SK-N-SH treated with all-trans-retinoic acid at 6 μM for 48 hours (cell line): ENCODE measurements around the gene TSPAN33.

Experiments used
- ATAC-seq: fragments of 200-7000 bp; cut with Tn5 transposase; 3 replicates; pipeline ENCODE4 v1.9.1; 2020; ENCODE audit warnings: mild to moderate bottlenecking, moderate library complexity
- ARNTL ChIP-seq: fragments of 450-650 bp; formaldehyde crosslinking; IDR thresholded peaks from 2 replicates; pipeline ENCODE4 v1.5.0; 2020; ENCODE audit warnings: low read depth, mild to moderate bottlenecking, moderate library complexity, borderline replicate concordance
- BACH2 ChIP-seq: fragments of 250-450 bp; sonication (Bioruptor Pico); IDR thresholded peaks from 2 replicates; pipeline ENCODE4 v1.9.0; 2021; ENCODE audit warnings: mild to moderate bottlenecking, borderline replicate concordance
- CSRNP3 ChIP-seq: fragments of 250-450 bp; sonication (Bioruptor Pico); IDR thresholded peaks from 2 replicates; pipeline ENCODE4 v1.5.1; 2021; ENCODE audit warnings: mild to moderate bottlenecking, moderate library complexity
- ESRRG ChIP-seq: fragments of 250-450 bp; sonication (Bioruptor Pico); IDR thresholded peaks from 2 replicates; pipeline ENCODE4 v1.6.1; 2021; ENCODE audit warnings: mild to moderate bottlenecking
- GLIS3 ChIP-seq: fragments of 250-450 bp; sonication (Bioruptor Pico); IDR thresholded peaks from 2 replicates; pipeline ENCODE4 v1.5.0; 2020; ENCODE audit warnings: mild to moderate bottlenecking, moderate library complexity
- ISL1 ChIP-seq: fragments of 250-450 bp; sonication (Bioruptor Pico); IDR thresholded peaks from 2 replicates; pipeline ENCODE4 v2.1.2; 2022; ENCODE audit warnings: mild to moderate bottlenecking, moderate library complexity
- OSR1 ChIP-seq: fragments of 250-450 bp; sonication (Bioruptor Pico); IDR thresholded peaks from 2 replicates; pipeline ENCODE4 v1.8.0; 2022; ENCODE audit warnings: moderate library complexity, mild to moderate bottlenecking, inconsistent platforms
- PATZ1 ChIP-seq: fragments of 250-450 bp; sonication (Bioruptor Pico); IDR thresholded peaks from 2 replicates; pipeline ENCODE4 v1.8.0; 2020; ENCODE audit warnings: mild to moderate bottlenecking, moderate library complexity, borderline replicate concordance
- POU6F1 ChIP-seq: fragments of 250-450 bp; sonication (Bioruptor Pico); IDR thresholded peaks from 2 replicates; pipeline ENCODE4 v1.8.0; 2021; ENCODE audit warnings: low read depth, mild to moderate bottlenecking, moderate library complexity, borderline replicate concordance
- PPARA ChIP-seq: fragments of 250-450 bp; sonication (Bioruptor Pico); IDR thresholded peaks from 2 replicates; pipeline ENCODE4 v1.5.0; 2020; ENCODE audit warnings: mild to moderate bottlenecking, borderline replicate concordance
- RARB ChIP-seq: fragments of 250-450 bp; sonication (Bioruptor Pico); IDR thresholded peaks from 2 replicates; pipeline ENCODE4 v1.8.0; 2021; ENCODE audit warnings: mild to moderate bottlenecking, moderate library complexity
- SNAI2 ChIP-seq: fragments of 250-450 bp; sonication (Bioruptor Pico); IDR thresholded peaks from 2 replicates; pipeline ENCODE4 v1.5.0; 2020; ENCODE audit warnings: mild to moderate bottlenecking, moderate library complexity
- TCF4 ChIP-seq: fragments of 250-450 bp; sonication (Bioruptor Pico); IDR thresholded peaks from 2 replicates; pipeline ENCODE4 v1.8.0; 2021; ENCODE audit warnings: mild to moderate bottlenecking, moderate library complexity, borderline replicate concordance
- TOX ChIP-seq: fragments of 250-450 bp; sonication (Bioruptor Pico); IDR thresholded peaks from 2 replicates; pipeline ENCODE4 v1.8.0; 2021; ENCODE audit warnings: mild to moderate bottlenecking, moderate library complexity, borderline replicate concordance
- ZC3H10 ChIP-seq: fragments of 250-450 bp; sonication (Bioruptor Pico); IDR thresholded peaks from 2 replicates; pipeline ENCODE4 v1.5.1; 2021; ENCODE audit warnings: mild to moderate bottlenecking, moderate library complexity
- ZFP3 ChIP-seq: fragments of 250-450 bp; sonication (Bioruptor Pico); IDR thresholded peaks from 2 replicates; pipeline ENCODE4 v1.5.0; 2020; ENCODE audit warnings: mild to moderate bottlenecking, moderate library complexity
- ZFP30 ChIP-seq: fragments of 450-650 bp; formaldehyde crosslinking; IDR thresholded peaks from 2 replicates; pipeline ENCODE4 v1.5.0; 2022; ENCODE audit warnings: mild to moderate bottlenecking, moderate library complexity
- ZNF565 ChIP-seq: fragments of 450-650 bp; formaldehyde crosslinking; conservative IDR thresholded peaks from 2 replicates; pipeline ENCODE4 v1.5.0; 2020; ENCODE audit warnings: low read depth, mild to moderate bottlenecking, moderate library complexity
- ZNF8 ChIP-seq: fragments of 450-650 bp; formaldehyde crosslinking; IDR thresholded peaks from 2 replicates; pipeline ENCODE4 v1.5.0; 2020; ENCODE audit warnings: mild to moderate bottlenecking, moderate library complexity

Gene TSPAN33

GRCh38 chr7:129157651-129158050, 13.1 kb downstream of the TSPAN33 start:
- ATAC-seq = no peak
- no peak for TF ChIP-seq CSRNP3
- no peak for TF ChIP-seq OSR1 (CRISPR knock-in tag)
- no peak for TF ChIP-seq ESRRG (CRISPR knock-in tag)
- TF ChIP-seq PPARA (CRISPR knock-in tag) = no peak
- no peak for TF ChIP-seq RARB (CRISPR knock-in tag)
- no peak for TF ChIP-seq ISL1 (CRISPR knock-in tag)
- no peak for TF ChIP-seq GLIS3
- no peak for TF ChIP-seq ZNF565
- TF ChIP-seq ZFP3 (CRISPR knock-in tag) = no peak
- no peak for TF ChIP-seq ARNTL (CRISPR knock-in tag)
- TF ChIP-seq ZC3H10 (CRISPR knock-in tag) = no peak
- TF ChIP-seq SNAI2 (CRISPR knock-in tag) = no peak
- no peak for TF ChIP-seq BACH2
- no peak for TF ChIP-seq POU6F1
- no peak for TF ChIP-seq TCF4 (CRISPR knock-in tag)
- TF ChIP-seq PATZ1 (CRISPR knock-in tag) = no peak
- TF ChIP-seq TOX = no peak
- no peak for TF ChIP-seq ZNF8
- no peak for TF ChIP-seq ZFP30
- TF ChIP-seq, all 23 proteins: peak for 0

GRCh38 chr7:129159539-129159938, 15.0 kb downstream of the TSPAN33 start:
- no peak for ATAC-seq

More at GRCh38 chr7:129159539-129159938, 15.0 kb downstream of the TSPAN33 start:
- TF ChIP-seq POU6F1 (no peak), PATZ1 (CRISPR knock-in tag) (no peak), CSRNP3 (no peak), ZFP30 (no peak)
